GM21576 (cell line): ENCODE results near the gene ASPSCR1.

Experiments
- ATAC-seq: cut with Tn5 transposase; IDR thresholded peaks from one replicate; pipeline ENCODE4 v1.9.1; 2021; ENCODE audit warnings: mild to moderate bottlenecking, moderate library complexity; ENCODE audit not compliant: unreplicated experiment

The ASPSCR1 gene

DNA sequence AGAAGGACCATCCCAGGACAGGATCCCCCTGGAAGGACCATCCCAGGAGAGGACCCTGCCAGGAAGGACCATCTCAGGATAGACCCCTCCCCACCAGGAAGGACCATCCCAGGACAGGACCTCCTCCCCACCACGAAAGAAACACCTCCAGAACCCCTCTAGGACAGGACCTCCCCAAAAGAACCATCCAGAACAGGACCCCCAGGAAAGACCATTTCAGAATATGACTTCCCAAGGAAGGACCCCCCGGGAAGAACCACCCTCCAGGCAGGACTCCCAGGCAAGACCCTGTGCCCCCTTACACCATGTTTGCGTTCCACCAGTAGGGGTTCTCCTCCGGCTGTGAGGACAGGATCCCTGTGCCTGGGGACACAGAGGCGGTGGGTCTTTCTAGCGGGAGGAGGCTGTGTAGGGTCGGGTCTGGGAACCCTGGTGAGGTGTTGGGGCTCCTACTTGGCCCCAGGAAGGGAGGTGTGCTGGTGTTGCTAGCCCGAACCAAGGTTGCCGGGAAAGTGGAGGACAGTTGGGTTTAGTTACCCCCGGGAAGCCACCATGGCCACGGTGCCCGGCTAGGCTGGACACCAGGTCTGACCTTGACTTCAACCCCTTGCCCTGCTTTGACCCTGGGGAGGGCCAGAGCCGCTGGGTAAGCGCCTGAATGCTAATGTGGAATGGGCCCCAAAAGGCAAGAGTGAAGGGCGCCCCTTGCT, 18.6 kb upstream of the ASPSCR1 start:
- no peak for ATAC-seq

DNA sequence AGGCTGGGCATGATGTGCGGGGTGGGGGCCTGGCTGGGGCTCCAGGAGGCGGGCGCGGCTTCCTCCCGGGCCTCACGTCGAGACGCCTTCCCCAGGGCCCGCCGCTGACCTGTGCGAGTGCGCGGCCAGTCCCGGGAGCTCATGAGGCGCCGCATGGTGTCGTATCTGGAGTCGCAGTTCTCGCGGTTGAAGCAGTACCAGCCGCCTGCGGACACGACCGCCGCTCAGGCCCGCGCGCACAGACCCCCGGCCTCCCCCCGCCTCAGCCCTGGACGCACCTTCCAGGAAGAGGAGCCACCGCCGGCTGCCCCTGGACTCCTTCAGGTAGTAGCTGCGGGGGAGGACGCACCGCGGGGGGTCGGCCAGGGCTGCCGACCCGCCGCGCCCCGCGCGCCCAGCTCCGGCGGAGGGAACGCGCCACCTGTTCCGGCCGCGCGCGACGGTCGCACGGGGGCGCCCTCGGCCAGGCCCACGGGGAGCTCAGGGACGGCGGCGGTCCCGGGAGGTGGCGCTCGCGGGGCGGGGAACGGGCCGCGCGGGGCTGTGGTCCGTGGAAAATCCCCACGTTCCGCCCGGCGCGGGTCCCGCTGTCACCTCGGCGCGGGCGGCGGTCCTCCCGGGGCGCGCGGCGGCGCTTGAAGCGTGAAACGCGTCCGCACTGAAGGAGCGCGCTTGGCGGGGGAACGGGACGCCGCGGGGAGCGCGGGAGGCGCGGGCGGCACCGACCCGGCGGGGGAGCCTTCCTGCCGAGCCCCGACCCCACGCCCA, 17.9 kb upstream of the ASPSCR1 start:
- ATAC-seq: no peak

DNA sequence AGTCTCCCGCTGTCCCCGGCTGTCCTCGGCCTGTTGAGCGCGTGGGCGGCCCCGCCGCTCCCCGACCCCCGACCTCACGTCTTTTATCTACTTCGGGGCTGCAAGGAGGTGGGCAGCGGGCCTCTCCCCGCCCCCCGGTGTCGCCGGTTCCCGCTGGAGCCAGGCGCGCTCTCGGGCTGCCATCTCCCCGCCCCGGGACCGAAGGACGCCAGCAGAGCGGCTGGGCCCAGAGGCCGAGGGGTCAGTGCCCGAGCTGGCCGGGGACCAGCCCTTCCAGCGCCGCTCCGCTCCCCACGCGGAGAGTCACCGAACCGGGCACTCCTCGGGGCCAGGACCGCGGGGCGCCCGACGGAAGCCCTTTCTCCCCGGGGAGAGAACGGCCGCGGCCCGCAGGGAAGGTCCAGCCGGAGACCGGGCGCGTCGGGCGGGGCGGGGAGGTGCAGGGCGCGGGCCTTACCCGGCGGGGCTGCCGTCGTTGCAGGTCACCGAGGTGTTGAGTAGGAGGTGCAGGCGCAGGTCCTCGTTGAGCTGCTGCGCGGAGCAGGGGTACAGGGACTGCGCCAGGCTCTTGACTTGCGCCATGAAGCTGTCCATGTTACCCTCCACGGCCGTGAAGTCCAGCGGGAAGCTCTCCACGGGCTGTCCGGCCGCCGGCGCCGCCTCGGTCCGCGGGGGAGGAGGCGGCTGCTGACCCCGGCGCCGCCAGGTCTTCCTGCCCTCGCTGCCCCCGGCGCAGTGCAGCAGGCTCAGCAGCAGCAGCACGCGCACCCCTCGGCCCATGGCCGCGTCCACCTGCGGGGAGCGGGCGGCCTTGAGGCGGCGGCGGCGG, 17.1 kb upstream of the ASPSCR1 start:
- no peak for ATAC-seq

DNA sequence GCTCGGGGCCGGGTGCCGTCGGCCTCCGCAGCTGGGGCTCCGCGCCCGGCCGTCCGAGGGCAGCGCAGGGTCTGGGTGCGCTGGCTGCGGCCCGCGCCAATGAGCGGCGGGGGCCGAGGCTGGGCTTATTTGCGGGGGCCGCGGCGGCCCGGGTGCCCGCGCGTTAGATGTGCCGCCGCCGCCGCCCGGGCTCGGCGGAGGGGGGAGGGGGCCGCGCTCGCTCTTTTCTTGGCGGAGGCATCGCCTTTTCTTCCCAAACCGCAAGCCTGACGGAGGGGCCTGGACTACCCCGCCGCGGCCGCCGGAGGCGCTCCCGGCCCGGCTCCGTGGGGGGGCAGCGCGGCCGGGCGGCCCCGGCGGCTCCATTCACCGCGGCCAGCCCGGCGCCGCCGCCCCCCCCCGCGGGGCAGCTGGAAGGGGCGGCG, 16.3 kb upstream of the ASPSCR1 start, which contains the start of gene NOTUM:
Gene NOTUM, minus strand, starts transcription at position 101 of the 425 bp plus-strand sequence. CDS start 278 bp downstream, outside the sequence.
- no peak for ATAC-seq

DNA sequence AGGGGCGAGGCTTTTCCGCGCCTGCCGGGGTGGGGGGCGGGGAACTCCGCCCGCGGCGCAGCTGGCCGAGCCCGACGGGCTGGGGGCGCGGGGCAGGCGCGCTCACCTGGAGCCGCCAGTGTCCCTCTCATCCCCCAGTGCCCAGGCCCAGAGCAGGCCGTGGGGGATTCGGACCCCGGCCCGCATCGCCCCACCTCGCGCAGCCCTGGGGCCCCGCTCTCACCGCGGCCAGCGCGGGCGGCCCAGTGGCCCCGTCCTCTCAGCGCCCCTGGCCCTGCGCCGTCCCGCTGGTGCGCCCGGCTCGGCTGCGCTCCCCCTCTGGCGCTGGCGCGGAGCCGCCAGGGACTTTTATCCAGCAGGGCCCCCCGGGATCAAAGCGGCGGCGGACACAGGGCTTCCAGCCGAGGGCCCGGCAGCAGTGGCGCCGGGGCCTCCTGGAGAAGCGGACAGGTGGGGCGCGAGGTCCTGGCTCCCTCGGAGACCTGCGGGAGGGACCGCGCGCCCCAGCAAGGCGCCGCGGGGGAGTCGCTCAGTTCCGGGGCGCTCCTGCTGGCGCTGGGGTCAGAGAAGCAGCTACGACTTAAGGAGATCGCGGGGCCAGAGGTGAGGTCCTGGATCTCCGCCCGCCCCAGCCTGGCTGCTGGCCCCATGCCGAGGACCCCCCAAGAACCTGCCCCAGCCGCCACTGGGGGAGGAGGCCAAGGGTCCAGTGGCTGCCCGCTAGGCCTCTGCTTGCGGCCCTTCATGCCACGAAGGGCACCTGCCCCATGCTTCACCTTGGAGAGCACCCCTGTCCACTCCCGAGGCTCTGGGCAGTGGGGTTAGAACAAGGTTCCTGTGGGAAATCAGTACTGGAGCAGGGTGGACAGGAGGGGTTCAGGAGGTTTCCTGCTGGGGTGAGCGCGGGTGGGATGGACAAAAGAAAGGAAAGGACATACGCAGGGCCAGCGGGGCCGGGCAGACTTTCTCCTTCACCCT, 15.6 kb upstream of the ASPSCR1 start:
- no peak for ATAC-seq

DNA sequence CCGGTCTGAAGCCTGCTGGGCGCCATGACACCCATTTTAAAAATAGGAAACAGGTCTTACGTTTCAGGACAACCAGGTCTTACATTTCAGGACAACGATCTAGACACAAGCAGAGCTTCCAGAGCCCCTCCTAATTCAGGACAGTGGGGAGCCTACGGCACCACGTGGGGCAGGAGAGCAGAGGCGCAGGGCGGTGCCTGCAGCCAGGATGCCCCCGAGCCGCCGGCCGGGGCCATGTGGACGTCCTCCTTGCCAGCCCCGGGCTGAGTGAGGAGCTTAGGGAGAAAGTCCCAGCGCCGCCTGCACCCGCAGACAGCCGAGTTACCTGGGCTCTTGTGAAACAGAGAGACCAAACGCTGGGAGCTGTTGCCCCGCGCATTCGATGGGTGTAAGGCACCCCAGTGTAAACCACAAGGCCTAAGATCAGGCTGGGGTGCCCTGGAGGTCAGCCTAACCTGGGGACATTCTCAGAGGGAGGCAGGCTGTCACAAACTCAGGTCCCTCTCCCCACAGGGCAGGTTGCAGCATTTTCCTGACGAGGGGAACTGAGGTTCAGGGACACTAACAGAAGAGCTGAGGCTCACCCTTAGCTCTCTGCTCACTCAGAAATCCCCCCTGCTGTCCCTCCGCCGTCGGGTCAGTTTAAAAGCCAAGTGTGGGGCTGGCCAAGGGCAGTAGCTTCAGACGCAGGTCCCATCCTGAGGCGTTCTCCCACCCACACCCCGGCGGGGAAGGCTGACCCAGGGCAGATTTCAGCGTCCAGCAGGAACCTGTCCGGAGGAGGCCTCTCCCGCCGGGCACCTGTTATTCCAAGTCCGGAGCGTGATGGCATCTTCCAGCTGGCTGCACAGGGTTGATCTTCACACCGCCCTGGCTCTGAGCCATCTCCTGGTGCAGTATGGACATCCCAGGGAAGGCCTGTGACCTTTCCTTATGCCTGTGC, 14.7 kb upstream of the ASPSCR1 start:
- ATAC-seq: no peak

DNA sequence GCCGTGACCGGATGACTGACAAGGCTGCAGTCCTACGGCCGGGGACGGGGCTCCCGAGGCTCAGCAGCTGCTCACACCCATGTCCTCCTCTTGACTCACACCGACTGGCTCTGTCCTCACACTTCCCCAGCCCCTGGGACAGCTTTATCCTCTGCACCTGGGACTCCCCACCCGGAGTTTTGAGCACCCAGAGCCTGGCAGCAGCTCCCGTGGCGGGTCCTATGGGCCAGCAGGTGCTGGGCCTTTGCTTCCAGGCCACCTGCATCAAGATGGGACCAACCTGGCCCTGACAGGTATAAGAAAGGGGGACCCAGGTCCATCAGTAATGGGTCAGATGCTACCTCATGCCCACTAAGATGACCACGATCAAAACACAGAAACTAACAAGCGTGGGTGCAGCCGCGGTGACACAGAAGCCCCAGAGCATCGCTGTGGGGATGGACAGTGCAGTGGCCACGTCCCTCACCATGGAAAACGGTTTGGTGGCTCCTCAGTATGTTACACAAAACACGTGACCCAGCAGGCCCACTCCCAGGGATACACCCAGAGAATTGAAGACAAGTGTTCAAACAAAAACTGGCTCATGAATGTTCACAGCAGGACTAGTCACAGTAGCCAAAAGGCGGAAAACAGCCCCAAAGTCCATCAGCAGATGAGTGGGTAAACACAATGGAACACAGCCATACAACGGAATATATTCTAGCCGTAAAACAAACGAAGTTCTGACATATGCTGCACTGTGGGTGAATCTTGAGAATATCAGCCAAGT, 13.2 kb upstream of the ASPSCR1 start:
- no peak for ATAC-seq

DNA sequence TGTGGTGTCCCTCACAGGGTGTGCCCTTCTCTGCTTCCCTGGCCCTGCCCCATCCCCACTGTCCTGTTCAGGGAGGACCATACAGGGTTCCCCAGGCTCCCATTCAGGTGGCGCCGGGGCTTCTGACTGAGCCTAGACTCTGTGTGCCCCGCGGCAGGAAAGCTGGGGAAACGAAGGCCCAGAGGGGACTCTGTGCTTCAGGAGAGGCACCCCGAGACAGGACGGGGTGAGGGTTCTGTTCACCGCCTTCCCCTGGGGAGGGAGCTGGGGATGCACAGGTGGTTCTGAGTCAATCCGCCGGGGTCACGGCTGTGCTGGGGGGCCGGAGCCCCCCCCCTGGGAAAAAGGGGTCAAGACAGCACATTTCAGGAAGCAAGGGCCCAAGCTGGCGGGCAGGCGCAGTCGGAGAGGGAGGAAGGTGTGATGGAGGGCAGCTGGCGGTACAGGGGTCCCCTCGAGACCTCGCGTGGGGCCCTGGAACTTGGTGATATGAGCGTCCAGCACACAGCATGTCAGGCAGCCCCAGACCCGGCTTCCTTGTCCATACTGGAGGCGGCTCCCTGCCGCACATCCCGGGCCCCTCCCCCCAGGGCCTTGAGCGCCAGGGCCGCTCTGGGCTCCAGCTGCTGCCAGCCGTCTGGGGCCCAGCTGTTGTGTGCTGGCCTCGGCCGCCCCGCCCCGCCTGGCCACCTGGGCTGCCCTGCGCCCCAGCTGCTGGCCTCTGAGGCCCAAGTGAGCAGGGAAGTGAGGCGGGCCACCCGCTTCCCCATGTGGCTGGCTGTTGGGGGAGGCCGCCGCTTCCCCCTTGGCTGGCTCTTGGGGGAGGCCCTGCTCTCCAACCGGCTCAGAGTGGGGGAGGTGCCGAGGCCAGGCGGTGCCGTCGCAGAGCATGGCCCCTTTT, 10.8 kb upstream of the ASPSCR1 start:
- ATAC-seq: no peak

DNA sequence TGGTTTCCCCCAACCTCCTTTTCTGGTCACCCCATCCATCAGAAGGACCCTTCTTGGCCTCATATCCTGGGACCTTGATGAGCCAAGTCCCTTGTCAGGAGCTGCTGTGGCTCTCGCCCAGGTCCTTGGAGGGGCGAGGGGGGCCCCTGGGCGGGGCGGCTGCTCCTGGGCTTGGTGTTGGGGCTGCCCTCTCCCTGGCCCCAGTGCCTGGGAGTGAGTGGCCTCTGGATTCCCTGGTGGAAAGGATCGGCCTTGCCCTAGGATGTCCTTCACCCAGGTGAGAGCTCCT, 10.2 kb upstream of the ASPSCR1 start:
- ATAC-seq: no peak

DNA sequence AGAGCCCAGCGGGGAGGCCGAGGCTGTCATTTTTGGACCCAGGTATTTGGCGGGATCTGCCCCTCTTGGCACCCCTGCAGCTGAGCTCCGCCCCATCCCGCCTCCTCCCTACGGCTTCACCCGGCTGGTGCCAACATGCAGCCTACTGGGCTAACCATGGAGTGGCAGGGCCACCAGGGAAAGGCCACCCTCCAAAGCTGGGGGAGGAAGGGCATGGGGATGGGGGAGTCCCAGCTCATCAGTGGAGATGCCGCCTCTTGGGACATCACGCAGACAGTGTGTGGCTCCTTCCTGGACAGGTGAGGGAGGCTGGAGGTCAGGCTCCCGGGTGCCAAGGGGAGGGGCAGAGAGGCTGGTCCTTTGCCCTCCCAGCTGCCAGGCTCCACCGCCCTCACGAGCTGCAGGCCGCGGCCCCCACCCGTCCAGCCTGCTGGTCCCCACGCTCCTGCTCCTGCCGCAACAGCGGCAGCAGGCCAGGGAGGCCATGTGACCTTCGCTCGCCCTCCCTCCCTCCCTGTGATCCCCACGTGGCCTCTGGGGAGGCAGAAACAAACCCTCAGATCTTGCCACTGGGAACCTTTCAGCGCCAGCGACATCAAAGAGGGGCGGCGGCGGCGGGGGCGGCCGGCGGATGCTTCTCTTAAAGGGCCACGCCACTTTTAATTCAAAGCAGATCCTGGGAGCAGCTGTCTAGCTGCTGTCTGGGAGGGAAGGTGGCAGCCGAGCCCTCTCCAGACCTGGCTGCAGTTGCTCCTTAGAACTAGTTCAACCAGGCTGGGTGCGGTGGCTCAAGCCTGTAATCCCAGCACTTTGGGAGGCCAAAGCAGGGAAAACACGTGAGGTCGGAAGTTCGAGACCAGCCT, 9.7 kb upstream of the ASPSCR1 start:
- ATAC-seq: no peak

DNA sequence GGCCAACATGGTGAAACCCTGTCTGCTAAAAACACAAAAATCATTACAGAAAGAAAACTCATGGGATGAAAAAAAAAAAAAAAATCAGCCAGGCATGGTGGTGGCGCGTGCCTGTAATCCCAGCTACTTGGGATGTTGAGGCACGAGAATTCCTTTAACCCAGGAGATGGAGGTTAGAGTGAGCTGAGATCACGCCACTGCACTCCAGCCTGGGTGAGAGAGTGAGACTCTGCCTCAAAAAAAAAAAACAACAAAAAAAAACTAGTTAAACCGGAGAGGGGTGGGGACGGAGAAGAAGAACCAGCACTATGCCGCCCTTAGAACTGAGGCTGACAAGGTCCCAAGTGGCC, 9.1 kb upstream of the ASPSCR1 start:
- ATAC-seq: no peak

DNA sequence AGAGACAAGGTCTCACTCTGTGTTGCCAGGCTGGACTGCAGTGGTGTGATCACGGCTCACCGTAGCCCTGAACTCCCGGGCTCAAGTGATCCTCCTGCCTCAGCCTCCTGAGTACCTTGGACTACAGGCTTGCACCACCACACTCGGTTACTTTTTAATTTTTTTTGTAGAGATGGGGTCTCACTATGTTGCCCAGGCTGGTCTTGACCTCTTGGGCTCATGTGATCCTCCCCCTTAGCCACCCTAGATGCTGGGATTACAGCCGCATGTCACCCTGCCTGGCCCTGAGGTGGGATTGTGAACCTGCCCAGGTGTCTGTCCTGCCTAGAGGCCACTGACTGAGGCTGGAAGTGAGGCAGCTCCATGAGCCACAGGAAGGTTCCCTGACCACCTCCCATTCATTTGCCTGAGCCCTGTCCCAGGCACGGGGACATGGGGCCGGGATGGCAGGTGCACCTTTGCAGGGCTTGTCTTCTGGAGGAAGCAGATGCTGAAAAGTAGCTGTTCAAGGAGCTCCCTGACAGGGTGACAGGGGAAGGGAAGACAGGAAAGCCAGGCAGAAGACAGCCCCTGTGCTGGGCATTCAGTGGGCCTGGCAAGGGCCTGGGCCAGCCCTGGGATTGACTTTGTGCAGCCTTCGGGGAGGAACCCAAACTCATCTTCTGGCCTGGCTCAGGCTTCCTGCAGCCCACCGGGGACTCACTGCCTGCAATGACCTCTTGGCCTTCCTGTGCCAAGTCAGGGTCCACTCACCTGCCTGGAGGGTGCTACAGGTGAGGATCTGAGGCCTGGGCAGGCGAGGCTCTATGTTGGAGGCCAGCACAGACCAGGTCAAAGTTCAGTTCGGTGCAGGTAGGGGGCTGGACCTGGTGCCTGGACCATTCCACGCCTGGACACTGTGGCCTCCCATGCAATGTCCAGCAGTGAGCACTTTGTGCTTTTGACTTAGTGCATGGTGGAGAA, 8.3 kb upstream of the ASPSCR1 start:
- ATAC-seq: no peak

DNA sequence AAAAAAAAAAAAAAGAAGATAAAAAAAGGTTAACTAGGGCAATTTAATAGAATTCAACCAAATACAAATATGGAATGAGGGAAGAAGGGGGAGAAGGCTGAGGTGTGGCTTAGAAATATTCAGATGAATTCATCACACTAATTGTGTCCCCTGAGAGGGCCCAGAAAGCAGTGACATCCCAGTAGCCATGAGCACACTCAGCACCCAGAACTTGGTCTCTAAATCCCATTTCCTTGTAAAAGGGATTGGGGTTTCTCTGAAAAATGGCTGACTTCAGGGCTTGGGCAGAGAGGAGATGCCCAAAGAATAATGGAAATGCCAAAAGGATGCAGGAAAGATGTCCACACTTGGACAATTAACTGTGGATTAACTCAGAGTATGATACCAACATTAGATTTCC, 4.0 kb upstream of the ASPSCR1 start:
- ATAC-seq: no peak

DNA sequence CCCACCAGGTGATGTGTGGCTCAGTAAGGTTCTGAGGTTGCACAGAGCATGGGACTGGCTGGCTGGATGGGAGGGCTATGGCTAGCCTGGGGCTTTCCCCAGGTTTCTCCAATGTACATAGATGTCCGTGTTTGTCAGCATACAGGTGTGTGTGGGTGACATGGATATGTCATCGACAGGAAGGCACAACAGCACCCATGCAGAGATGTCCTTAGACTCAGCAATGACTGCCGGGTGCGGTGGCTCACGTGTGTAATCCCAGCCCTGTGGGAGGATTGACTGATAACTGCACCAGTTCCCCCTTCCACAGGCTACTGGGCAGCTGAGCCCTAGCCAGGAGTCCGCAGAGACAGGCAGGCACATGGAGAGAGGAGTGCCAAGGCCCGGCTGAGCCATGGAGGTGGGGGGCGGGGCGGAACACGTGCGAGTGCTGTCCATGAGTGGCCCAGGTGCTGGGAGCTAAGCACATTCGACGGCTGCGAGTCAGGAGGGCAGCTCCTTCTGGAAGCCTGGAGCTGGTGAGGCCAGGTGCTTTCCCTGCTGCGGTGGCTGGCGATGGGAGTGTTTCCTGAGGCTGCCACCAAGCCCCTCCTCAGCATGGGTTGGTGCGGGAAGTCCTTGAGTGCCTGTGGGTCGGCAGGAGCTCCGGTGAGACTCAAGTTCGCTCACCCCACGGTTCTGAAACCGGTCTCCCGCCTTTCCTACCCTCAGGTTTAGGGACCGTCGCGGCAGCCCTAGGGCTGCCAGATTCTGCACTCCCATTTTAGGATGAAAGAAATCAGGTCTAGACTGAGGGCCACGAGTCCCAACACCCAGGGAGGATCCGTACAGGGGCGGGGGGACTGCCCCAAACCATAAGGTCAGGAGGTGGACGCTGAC, 858 bp upstream of the ASPSCR1 start:
- no peak for ATAC-seq
